ENCODE measurements around the gene RFTN1. TPM values are rescaled to one million over a fixed set of nuclear protein-coding genes. Genes with fewer than 3 reads are reported as not detected.

RFTN1 gene
- total and polyA plus RNA-seq, 9 of the 15 experiments (the other 6 are each of a cell fraction or from before 2014, with no cell fraction given), result 0.08 to 0.51 (median 0.11) TPM; not detected in 6

- TF ChIP-seq, protein P1, sequence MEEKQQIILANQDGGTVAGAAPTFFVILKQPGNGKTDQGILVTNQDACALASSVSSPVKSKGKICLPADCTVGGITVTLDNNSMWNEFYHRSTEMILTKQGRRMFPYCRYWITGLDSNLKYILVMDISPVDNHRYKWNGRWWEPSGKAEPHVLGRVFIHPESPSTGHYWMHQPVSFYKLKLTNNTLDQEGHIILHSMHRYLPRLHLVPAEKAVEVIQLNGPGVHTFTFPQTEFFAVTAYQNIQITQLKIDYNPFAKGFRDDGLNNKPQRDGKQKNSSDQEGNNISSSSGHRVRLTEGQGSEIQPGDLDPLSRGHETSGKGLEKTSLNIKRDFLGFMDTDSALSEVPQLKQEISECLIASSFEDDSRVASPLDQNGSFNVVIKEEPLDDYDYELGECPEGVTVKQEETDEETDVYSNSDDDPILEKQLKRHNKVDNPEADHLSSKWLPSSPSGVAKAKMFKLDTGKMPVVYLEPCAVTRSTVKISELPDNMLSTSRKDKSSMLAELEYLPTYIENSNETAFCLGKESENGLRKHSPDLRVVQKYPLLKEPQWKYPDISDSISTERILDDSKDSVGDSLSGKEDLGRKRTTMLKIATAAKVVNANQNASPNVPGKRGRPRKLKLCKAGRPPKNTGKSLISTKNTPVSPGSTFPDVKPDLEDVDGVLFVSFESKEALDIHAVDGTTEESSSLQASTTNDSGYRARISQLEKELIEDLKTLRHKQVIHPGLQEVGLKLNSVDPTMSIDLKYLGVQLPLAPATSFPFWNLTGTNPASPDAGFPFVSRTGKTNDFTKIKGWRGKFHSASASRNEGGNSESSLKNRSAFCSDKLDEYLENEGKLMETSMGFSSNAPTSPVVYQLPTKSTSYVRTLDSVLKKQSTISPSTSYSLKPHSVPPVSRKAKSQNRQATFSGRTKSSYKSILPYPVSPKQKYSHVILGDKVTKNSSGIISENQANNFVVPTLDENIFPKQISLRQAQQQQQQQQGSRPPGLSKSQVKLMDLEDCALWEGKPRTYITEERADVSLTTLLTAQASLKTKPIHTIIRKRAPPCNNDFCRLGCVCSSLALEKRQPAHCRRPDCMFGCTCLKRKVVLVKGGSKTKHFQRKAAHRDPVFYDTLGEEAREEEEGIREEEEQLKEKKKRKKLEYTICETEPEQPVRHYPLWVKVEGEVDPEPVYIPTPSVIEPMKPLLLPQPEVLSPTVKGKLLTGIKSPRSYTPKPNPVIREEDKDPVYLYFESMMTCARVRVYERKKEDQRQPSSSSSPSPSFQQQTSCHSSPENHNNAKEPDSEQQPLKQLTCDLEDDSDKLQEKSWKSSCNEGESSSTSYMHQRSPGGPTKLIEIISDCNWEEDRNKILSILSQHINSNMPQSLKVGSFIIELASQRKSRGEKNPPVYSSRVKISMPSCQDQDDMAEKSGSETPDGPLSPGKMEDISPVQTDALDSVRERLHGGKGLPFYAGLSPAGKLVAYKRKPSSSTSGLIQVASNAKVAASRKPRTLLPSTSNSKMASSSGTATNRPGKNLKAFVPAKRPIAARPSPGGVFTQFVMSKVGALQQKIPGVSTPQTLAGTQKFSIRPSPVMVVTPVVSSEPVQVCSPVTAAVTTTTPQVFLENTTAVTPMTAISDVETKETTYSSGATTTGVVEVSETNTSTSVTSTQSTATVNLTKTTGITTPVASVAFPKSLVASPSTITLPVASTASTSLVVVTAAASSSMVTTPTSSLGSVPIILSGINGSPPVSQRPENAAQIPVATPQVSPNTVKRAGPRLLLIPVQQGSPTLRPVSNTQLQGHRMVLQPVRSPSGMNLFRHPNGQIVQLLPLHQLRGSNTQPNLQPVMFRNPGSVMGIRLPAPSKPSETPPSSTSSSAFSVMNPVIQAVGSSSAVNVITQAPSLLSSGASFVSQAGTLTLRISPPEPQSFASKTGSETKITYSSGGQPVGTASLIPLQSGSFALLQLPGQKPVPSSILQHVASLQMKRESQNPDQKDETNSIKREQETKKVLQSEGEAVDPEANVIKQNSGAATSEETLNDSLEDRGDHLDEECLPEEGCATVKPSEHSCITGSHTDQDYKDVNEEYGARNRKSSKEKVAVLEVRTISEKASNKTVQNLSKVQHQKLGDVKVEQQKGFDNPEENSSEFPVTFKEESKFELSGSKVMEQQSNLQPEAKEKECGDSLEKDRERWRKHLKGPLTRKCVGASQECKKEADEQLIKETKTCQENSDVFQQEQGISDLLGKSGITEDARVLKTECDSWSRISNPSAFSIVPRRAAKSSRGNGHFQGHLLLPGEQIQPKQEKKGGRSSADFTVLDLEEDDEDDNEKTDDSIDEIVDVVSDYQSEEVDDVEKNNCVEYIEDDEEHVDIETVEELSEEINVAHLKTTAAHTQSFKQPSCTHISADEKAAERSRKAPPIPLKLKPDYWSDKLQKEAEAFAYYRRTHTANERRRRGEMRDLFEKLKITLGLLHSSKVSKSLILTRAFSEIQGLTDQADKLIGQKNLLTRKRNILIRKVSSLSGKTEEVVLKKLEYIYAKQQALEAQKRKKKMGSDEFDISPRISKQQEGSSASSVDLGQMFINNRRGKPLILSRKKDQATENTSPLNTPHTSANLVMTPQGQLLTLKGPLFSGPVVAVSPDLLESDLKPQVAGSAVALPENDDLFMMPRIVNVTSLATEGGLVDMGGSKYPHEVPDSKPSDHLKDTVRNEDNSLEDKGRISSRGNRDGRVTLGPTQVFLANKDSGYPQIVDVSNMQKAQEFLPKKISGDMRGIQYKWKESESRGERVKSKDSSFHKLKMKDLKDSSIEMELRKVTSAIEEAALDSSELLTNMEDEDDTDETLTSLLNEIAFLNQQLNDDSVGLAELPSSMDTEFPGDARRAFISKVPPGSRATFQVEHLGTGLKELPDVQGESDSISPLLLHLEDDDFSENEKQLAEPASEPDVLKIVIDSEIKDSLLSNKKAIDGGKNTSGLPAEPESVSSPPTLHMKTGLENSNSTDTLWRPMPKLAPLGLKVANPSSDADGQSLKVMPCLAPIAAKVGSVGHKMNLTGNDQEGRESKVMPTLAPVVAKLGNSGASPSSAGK (IDR thresholded peaks at IDR 0.05), result peak; percentile 69
- TF ChIP-seq HMGN3 (IDR thresholded peaks at IDR 0.05; ENCODE audit: borderline replicate concordance, extremely low read depth, insufficient read length, low read depth, low read length) (no peak), E2F3 (CRISPR knock-in tag; IDR thresholded peaks at IDR 0.05) (no peak), DMBX1 (CRISPR knock-in tag; IDR thresholded peaks at IDR 0.05; ENCODE audit: borderline replicate concordance) (no peak), NCOR1 (IDR thresholded peaks at IDR 0.05) (no peak), RBM34 (IDR thresholded peaks at IDR 0.05; ENCODE audit: borderline replicate concordance, insufficient read depth, low read length) (no peak), MNT (conservative IDR thresholded peaks at IDR 0.05) (peak; percentile 73 to 84), ZNF282 (CRISPR knock-in tag; IDR thresholded peaks at IDR 0.05) (no peak), MTA1 (IDR thresholded peaks at IDR 0.05; ENCODE audit: borderline replicate concordance) (no peak)
- TF ChIP-seq, protein P2, sequence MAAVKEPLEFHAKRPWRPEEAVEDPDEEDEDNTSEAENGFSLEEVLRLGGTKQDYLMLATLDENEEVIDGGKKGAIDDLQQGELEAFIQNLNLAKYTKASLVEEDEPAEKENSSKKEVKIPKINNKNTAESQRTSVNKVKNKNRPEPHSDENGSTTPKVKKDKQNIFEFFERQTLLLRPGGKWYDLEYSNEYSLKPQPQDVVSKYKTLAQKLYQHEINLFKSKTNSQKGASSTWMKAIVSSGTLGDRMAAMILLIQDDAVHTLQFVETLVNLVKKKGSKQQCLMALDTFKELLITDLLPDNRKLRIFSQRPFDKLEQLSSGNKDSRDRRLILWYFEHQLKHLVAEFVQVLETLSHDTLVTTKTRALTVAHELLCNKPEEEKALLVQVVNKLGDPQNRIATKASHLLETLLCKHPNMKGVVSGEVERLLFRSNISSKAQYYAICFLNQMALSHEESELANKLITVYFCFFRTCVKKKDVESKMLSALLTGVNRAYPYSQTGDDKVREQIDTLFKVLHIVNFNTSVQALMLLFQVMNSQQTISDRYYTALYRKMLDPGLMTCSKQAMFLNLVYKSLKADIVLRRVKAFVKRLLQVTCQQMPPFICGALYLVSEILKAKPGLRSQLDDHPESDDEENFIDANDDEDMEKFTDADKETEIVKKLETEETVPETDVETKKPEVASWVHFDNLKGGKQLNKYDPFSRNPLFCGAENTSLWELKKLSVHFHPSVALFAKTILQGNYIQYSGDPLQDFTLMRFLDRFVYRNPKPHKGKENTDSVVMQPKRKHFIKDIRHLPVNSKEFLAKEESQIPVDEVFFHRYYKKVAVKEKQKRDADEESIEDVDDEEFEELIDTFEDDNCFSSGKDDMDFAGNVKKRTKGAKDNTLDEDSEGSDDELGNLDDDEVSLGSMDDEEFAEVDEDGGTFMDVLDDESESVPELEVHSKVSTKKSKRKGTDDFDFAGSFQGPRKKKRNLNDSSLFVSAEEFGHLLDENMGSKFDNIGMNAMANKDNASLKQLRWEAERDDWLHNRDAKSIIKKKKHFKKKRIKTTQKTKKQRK (IDR thresholded peaks at IDR 0.05; ENCODE audit: borderline replicate concordance, low read depth, low read length), result no peak
Observed at GRCh38 chr3:16319307-16319706, 194.2 kb downstream of the RFTN1 start (continued).
